ENCODE data around the gene MMRN1.

MMRN1 gene

GRCh38 chr4:89997171-89997704, 102.6 kb downstream of the MMRN1 start:
- FAIRE-seq = no peak

GRCh38 chr4:89998469-89999011, 103.9 kb downstream of the MMRN1 start:
- FAIRE-seq = no peak

- FAIRE-seq = no peak
These were observed 106.4 kb downstream of the MMRN1 start for GRCh38 chr4:90001023-90001422.

- FAIRE-seq = no peak
These were observed 107.9 kb downstream of the MMRN1 start for GRCh38 chr4:90002441-90003062.
